HG02973 (cell line): ENCODE measurements around the gene EHD4.

Experiments used
- ATAC-seq: cut with Tn5 transposase; IDR thresholded peaks from one replicate; pipeline ENCODE4 v1.9.1; 2021; ENCODE audit warnings: moderate library complexity; ENCODE audit not compliant: unreplicated experiment

Gene EHD4

DNA sequence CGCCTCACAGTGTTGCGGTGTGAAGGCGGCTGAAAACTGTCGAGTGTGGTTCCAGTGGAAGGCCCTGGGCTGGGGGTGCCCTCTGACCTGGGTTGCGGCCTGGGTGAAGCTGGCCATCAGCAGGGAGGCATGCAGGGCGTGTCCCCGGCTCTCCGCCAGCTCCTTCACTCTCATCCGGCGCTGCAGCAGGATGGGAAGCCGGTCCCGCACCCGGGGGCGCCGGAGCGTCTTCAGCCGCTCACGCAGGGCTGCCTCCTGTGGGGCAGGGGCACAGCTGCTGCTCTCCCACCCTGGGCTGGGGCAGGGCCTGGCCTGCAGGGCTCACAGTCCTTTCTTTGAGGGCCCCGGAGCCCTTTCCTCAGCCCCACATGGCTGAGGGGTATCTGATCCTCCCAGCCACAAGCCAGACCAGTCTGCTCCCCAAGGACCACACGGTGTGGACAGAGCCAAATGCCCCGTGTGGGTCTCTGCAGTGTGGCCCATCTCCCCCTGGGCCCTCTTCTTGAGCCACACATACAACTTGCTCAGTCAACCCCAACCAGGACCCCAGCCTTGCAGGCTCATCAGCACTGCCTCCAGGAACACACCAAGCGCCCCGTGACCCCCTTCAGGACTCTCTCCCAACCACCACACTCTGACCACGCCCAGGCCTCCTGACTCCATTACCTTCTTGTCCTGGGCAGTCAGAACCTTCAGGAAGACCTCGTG is 105.3 kb downstream of the EHD4 start:
- ATAC-seq, result no peak

GRCh38 chr15:41866263-41866703 is 106.1 kb downstream of the EHD4 start:
- no peak for ATAC-seq

GRCh38 chr15:41865490-41866055 is 106.8 kb downstream of the EHD4 start:
- ATAC-seq, result no peak

DNA sequence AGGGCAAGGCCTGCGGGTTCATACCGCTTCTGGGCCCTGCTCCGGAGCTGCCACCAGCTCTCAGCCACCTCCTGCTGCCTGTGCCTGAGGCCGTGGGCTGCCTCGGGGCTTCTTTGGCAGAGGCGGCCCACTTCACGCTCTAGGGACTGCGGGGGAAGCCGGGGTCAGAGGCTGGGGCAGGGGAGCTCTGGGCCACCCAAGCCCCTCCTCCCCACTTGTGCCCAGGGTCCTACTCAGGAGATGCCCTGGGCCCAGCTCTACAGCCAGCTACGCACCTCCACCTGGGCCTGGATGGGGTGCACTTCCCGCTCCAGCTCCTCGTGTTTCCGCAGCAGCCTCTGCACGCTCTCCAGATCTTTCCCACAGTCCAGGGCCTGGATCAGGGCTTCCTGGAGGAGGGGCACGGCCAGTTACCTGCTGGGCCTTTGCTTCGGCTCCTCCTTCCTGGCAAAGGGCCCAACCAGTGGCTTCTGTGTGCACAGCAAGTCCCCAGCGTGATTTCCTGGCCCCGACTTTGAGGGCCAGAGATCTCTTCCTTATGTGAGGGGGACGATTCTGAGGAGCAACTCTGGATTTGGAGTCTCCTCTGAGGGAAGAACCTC is 109.7 kb downstream of the EHD4 start:
- ATAC-seq, result no peak

DNA sequence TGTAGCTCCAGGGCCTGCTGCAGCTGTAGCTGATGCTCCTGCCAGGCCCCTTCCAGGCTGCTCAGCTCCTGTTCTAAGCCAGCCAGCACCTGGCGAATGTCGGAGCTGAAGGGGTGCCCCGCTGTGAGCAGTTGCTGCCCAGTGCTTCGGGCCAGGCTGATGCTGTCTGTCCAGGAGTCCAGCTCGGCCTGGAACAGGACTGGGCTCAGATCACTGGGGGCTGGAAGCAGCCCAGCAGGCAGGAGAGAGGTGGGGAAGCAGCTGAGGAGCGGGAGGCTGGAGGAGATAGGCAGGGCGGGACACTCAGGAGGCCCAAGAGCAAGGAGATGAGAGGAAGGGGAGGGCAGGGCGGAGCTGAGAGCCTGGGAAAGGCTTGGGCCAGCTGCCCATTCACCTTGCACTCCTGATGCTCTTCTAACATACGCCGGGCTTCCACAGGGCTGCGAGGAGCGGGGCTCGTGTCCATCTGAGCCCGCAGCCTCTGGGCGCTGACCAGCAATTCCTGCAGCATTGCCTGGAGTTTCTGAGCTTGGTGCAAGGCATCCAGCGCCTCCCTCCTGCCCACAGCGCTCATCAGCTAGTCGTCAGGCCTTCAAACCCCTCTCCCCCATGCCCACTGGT is 110.5 kb downstream of the EHD4 start:
- ATAC-seq, result no peak

- no peak for ATAC-seq
These were observed 112.1 kb downstream of the EHD4 start for GRCh38 chr15:41860049-41860828.

GRCh38 chr15:41858756-41859155 is 113.6 kb downstream of the EHD4 start:
- ATAC-seq, result no peak

GRCh38 chr15:41857316-41857715 is 115.0 kb downstream of the EHD4 start:
- no peak for ATAC-seq

DNA sequence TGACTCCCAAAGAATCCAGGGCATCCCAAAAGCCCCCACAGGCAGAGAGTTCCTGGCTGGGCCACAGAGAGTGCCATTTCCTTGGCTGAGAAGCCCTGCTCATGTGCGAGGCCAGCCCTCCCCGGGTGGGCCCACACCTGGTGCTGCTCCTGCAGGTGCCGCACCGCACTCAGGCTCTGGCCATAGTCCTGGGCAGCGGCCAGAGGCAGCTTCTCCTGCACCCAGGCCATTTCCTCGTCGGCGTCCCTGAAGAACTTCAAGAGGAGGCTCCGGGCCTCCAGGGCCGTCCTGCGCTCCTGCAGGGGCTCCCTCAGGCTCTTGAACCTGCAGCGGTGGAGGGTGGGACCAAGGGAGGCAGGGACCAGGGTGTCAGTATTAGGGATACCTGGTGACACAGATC is 115.6 kb downstream of the EHD4 start:
- no peak for ATAC-seq

GRCh38 chr15:41856262-41856661 is 116.1 kb downstream of the EHD4 start:
- no peak for ATAC-seq

DNA sequence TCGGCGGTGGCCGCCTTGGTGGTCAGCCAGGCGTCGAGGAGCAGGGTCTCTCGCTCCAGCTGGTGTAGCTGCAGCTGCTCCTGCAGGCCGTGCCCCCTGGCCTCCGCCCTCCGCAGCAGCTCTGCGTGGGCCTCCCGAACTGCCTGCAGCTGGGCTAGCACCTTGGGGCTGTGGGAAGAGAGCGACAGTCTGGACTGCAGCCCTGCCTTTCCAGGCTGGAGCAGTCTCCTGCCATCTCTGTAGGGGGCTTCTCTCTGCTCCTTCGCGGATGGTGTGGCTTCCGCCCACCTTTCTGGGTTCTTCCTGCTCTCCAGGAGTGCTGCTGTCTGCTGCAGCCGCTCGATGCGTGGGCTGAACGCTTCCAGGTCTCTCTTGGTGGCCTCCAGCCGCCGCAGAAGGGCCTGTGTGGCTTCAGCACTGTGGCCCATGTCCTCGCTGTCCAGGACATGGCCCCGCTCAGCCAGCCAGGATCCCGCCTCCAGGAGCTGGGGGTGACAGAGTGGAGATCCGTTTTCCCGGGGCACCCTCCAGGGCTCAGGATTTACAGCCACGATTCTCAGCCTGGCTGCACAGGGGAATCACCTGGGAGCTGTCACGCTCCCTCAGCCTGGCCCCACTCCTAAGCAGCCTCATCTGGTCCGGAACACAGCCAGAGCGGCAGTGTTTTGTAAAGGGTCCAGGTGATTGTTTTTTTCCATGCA is 116.9 kb downstream of the EHD4 start:
- ATAC-seq, result no peak

- ATAC-seq, result no peak
These were observed 117.9 kb downstream of the EHD4 start for GRCh38 chr15:41854443-41854842.

- no peak for ATAC-seq
These were observed 118.5 kb downstream of the EHD4 start for GRCh38 chr15:41853831-41854230.

DNA sequence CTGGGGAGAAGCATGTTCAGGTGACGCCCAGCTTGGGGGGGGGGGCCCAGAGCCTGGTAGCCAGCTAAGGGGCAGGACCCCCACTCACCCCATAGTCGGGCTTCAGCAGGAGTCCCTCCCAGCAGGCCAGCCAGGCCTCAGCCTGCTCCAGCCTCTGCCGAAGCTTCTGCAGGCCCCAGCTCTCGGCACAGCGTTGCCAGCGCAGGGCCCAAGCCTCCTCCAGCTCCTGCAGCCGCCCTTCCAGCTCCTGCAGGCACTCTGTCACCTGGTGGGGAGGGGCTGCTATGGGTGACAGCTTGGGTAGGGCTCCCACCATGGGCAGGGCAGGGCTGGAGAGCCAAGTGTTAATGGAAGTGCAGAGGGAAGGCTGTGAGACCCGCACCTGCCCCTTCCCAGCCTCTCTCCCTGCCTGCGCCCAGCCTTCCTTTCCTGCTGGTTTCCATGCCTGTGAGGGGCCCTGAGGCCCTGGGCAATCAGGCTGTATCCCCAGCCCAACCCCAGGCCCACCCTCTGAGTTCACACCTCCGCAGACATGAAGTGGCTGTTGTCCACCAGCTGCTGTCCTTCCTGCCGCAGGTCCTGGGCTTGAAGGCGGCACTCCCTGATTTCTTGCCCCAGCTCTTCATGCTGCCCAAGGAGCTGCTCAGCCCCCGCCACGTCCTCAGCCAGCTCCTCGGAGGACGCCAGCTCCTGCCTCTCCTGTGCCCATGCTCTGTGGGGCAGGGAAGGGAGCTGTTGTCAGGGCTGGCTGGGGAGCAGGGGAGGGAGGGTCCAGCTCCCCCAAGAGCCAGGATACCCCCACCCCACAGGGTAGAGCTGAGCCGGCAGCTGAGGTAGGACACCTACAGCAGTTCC is 119.4 kb downstream of the EHD4 start:
- no peak for ATAC-seq

- ATAC-seq, result no peak
These were observed 120.5 kb downstream of the EHD4 start for GRCh38 chr15:41851755-41852370.

GRCh38 chr15:41851167-41851523 is 121.2 kb downstream of the EHD4 start:
- ATAC-seq, result no peak

GRCh38 chr15:41850482-41851166 is 121.7 kb downstream of the EHD4 start:
- no peak for ATAC-seq

DNA sequence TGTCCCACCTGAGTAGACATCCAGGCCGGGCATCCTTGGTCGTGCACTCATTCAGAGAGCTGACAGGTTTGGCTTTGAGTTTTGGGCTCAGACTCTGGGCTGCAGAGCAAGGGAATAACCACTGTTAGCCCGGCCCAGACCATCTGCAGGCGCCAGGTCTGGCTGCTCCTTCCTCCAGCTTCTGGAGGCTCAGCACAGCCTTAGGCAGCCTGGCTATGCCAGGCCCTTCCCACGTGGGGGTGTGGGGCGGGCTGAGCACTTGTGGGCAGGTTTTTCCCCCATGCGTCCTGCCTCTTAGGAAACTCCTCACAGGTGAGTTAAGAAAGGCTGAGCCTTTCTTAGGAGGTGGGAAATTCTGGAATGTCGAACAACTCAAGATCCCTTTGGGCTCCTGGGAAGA is 122.5 kb downstream of the EHD4 start:
- no peak for ATAC-seq

DNA sequence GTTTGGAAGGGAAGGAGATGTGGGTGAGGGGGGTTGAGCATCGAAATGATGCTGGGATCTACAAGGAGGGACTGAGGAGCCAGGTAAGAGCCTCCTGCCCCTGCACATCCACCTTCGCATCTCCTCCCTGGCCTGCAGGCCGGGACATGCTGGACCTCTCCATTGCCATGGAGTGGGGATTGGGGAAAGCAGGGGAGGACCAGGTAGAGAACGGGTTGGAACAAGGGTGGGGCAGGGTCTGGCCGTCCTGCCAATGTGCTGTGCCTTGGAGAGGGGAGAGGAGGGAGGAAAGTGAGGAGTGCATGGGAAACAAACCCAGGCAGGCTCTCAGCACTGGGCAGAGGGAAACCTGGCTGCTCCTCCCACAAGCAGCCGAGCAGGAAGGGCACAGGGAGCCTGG is 123.2 kb downstream of the EHD4 start:
- no peak for ATAC-seq
